HUDEP-2 (cell line): ENCODE measurements around the gene ADAM22.
A peak's percentile ranks its signal among the peaks of the same experiment; 100 is the strongest.

Source experiments
- DNase-seq, 76 experiments: peaks; one replicate each; lab custom pipeline; 2025; ENCODE audit not compliant: unreplicated experiment in 76 of 76; lab: John Stamatoyannopoulos, UW

The ADAM22 gene

DNA sequence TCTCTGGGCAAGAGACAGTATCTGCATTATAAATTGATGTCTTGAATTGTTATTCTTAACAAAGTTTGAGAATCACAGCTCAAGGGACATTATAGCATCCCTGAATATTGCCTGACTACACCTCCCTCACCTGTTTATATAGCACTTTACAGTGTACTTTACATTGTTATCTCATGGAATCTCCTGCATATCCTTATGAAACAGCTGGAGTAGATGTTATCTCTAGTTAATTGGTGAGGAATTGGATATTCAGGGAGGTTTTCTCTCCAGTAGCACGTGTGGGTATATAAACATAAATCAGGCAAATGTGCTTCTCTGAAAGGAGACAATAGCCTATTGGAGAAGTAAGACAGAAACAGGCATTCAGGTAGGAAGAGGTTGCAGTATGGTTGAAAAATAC lies 168.6 kb downstream of the ADAM22 start:
- DNase-seq: no peak

DNA sequence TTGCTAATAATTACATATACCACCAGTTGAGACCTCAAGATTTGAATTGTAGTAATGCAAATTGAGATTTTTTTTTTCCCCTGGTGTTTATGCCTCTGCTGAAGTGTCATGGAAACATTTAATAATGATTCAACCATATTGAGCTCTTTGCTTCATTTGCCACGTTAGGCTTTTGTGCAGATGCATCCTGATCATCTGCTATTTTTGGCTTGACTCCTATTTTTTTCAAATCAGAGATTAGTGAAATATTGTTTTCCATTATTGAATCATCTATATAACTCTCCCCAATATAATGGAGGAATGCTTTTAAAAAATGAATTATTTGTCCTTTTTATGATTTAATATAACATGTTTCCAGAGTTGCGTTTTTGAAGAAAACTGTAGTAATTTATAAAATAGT lies 170.7 kb downstream of the ADAM22 start:
- DNase-seq: no peak

DNA sequence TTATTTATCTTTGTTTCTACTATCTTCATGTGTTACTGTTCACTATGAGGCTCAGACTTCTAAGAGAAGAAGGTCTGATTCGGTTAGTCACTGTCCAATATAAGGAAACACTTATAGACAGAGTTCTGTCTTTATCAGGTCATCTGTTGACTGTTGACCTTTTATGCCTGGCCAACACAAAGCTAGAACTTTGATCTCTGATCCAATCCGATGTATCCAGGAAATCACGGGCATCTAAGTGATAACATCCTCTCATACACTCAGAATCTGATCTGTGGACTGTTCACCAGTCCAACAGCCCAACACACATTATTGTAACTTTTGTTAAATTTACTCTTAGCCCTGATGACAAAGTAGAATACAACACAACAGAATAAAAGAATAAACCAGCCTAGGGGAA lies 171.2 kb downstream of the ADAM22 start:
- no peak for DNase-seq

DNA sequence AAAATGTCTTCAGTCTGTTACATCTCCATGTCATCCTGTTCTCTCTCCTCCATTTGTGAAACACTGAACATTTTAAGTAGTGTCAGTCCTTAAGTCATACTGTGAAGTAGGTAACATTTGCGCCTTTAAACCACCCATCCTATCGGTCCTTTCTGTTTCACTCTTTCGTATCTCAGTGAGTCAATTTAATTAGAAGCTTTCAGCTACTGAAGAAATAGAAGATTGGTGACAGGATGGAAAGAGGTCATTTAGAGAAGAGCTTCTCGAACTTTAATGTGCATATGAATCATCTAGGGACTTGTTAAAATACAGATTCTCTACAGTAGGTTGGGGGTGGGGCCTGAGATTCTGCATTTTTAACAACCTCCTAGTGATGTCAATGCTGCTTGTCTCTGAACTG lies 172.4 kb downstream of the ADAM22 start:
- DNase-seq: no peak

DNA sequence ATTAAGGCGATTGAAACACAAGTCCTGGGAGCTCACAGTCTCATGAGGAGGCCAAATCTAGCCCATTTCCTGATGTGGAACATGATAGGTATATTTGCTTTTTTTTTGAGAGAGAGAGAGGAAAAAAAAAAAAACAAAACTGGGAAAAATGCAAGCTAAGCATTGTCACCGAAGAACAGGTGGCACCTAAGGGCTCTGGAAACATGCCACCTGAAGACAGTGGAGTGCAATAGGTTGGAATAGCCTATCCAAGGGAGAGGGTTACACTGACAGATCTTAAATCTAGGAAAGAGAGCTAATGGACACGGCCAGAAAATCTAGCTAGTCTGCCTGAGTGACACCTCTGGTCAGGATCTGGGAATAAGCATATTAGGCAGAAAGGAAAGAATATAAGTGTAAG lies 175.6 kb downstream of the ADAM22 start:
- no peak for DNase-seq

DNA sequence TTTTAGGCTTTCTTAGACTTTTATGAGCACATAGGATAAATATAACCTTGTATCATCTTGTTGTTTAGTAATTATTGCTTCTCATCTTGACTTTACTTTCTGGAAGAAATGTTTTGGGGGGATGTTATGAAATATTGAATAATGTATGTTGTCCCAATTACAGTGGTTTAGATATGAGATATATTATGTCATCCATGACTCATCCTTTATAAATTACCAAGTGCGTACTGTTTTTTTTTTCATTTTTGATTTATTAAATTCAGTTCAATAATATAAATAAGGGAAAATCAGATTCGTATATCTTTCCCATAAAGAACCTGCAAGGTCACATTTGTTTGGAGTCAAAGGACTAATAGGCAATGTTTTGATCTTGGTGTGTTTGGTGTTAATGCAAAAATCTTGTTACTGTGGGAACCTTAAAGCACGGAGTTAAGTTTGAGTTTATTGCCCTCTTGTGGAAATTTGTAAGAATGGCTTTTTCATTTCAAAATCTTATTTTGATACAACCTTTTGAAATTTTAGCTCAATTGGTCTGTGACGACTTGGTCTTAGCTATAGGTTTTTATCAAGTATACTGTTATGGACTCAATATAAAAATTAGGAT lies 177.2 kb downstream of the ADAM22 start:
- DNase-seq: peak in 10 of 76 experiments; percentile 1 to 20 (median 6)

DNA sequence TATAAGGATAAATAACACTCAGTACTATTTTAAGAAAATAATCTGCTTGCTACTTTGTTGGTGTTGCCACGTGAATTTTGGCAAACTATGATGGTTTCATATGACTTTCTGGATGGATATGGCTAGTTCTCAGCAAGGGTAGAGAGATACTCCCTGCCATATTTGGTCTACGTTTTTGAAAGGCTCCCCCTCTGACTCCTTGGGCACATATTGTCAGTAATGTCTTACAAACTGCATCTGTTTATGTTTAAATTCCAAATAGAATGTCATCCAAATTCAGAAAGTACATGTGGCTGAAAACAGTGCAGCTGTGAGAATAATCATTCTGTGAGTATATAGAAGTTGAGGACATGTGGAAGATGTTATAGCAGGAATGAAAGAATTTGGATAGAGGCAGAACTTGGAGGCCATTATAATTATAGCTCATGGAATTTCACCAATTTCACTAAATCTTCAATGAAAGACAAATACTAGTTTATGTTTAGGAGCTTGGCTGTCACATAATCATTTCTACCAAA lies 178.0 kb downstream of the ADAM22 start:
- DNase-seq: no peak

DNA sequence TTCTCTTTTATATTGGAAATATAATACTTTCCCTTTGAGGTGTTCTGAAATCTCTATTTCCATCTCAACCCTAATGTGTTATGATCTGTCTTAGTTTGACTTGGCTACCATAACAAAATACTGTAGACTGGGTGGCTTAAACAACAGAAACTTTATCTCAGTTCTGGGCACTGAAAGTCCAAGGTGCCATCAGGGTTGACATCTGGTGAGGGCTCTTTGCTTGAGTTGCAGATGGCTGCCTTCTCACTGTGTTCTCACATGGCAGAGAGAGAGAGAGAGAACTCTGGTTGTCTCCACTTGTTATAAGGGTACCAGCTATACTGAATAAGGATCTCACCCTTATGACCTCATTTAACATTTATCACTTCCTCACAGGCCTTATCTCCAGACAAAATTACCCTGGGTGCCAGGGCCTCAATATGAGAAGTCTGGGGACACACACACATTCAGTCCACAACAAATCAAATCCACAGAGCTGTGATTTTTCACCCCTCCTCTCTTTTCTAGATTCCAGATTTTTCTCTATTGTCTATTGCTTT lies 181.3 kb downstream of the ADAM22 start:
- DNase-seq: peak in 2 of 76 experiments; percentile 2 to 3

DNA sequence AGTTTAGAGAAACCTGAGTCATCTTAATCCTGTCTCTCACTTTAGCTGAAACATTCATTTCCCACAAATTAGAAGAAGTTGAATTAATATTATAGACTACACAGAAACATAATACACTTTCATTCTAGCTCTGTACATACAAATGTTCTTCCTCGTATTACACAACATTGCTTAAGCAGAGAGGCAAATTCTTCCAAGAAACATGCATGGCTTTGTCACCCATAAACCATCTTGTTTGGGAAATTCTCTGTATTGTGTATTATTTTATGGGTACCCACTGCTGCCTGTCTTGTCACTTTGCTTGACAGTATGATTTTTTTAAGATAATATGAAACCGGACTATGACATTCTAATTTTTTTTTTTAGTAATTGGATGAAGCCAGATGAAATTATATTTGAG lies 181.8 kb downstream of the ADAM22 start:
- no peak for DNase-seq

DNA sequence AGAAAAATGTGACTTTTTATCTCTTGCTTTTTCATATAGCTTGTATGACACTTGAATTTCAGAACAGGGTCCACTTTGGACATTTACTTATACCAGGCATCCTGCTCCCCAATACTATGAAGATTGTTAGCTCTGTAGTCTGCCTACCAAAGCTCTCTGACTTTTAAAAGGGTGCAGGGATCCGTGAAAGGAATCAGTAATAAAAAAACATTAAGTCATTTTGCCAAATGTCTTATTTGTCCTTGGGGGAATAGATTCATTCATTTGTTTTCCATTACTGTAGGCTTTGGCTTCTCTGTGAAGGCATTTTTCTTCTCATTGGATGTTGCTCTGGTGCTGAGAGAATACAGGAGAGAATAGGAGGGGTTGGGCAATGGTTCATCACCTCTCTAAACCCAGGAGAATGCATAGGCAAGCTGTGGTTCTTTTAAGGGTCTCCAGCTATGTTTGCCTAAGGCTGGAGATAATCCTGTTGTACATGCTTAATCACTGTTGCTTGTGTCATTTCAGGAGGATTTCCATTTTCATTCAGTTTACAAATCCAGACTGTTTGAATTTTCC lies 182.3 kb downstream of the ADAM22 start:
- no peak for DNase-seq

DNA sequence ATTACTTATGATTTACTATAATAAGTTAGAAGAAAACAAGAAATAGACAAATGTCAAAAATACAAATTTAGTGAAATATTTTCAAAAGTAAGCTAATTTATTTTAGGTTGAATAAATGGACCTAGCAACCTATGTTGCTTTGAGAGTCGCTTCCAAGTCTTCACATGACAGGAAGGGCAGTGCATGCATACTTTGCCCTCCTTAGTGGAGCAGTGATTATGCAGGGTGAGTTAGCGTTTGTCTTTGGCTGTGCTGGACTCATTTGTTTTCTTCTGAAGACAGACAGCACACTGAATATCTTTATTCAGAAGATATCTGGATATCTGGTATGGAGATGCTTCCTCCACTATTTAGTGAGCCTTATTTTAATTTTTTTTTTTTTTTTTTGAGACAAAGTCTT lies 183.3 kb downstream of the ADAM22 start:
- DNase-seq: no peak

DNA sequence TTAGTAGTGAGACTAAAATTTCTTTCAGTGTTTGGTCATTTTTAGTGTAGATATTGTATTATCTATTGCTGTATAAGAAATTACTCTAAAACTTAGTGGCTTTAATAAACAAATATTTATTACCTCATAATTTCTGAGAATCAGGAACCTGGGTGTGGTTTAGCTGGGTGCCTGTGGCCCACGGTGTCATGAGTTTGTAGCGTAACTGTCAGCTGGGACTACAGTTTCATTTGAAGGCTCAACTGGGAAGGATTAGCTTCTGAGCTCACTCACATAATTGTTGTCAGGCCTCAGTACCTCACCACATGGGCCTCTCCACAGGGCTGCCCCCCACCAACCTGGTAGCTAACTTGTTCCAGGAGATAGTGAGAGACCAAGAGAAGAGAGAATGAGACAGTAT lies 187.3 kb downstream of the ADAM22 start:
- DNase-seq: no peak

DNA sequence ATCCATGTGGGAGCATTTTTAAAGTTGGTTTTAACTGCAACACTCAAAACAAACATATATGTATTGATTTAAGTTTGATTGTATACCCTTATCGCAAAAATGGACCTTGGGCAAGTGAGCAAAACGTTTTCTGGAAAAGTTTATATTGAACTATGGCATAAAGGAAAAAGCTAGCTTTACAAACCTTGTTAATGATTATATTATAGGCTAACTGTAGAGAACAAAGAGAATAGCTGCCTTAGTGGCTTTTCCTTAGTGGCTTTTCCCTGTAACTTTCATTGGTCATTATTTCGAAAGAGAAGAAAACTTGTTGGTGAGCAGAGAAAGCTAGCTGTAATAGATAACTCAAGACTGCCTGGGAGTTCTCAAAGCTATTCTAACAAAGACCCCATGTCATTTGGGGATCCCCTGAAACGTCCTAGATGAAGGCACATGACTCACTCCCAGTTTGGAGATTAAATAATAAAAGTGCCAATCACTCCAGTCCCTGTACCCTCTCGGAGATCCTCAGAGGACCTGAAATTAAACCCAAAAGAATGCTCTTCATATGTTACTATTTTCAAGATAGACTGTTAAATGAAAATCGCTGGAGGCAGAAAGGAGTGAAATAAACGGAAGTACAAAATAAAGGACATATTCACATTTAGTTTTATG lies 193.7 kb downstream of the ADAM22 start:
- no peak for DNase-seq

DNA sequence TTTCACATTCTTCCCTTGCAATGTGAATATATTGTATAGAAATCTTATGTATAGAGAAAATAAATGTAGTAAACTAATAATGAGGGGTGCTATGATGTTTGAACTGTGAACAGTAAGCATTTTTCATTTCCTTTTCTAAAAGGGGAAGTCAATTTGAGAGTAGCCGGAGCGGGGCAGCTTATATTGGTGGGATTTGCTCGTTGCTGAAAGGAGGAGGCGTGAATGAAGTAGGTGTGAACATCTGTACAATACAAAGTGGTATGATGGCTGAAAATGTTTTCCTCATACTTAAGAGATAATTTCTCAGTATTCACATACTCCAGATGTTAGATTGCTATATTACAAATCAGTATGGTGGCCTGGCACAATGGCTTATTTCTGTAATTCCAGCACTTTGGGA lies 198.7 kb downstream of the ADAM22 start:
- DNase-seq: no peak

DNA sequence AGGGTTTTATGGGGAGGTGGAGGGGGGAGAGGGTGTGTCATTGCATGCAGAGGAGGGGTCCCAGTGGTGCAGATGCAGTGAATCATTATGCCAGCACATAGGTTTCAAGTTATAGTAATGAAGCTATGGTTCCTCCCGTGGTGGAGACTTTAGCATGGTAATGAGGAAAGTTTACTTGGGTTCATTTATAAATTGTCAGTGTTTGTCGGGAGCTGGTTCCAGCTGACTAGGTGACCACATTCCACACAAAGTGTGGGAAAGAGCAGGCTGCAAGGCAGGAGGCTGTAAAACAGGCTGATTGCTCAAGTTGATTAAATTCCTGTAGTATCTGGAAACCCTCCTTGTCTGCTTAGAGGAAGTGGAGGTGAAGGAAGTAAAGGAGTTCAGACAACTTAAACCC lies 206.9 kb downstream of the ADAM22 start:
- DNase-seq: no peak

DNA sequence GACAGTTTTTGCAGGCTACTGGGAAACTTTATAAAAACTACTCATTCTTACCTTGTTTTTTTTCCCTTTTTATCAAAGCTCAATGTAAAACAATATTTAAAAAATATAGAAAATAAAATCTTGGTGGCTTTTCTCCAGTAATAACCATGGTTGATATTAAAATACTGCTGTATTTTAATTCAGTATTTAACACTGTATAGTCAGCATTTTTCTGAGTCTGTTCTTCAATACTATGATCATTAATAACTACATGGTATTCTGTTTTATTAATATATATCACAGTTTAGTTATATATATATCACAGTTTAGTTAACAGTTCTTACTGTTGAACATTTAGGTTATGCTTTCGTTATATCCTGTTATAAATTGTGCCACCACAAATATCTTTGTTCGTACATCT lies 207.4 kb downstream of the ADAM22 start:
- DNase-seq: no peak

DNA sequence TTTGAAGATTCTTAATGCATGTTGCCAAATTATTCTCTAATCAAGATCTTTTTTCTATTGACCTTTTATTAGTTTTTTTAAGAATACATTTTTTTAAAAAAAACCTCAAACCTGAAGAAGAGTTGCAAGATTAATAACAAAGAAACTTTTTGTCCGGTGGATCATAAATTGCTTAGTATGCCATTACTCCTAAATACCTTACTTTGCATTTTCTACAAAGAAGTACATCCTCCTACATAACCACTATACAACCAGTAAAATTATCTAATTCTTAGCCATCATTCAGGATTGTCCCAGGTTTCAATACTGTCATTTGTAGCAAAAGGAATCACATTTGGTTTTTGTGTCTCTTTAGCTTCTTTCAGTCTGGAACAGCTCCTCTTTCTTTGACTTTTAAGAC lies 207.9 kb downstream of the ADAM22 start:
- no peak for DNase-seq

DNA sequence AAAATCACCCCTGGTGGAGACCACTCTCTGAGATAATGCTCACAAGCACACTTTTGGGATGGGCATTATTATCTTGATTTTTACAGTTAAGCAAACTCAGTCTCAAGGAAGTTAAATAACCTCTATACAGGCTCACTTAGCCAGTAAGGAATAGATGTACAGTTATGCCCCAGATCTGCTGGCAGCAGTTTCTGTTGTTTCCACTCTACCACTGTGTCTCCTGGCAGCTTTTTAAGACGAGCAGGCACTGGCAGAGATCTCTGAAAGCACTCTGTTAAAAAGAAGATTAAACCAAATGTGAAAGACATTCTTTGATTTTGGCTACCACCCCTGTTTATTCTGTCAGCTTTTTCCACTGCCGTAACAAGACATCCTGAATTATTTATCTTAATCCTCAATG lies 212.6 kb downstream of the ADAM22 start:
- DNase-seq: peak in 5 of 76 experiments; percentile 1 to 47 (median 12)

DNA sequence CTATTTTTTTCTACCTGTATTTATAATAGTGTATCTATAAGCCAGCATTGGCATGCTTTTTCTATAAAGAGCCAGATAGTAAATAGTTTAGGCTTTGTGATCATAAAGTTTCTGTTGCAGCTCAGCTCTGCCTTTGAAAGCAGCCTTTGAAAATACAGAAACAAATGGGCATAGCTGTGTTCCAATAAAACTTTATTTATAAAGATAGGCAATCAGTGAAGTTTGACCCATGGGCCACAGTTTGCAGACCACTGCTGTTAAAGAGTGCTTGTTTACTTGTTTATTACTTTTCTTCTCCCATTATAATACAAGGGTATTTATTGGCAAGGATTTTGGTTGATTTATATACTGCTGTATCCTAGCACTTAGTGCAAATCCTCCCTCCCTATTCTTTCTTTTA lies 213.3 kb downstream of the ADAM22 start:
- no peak for DNase-seq

DNA sequence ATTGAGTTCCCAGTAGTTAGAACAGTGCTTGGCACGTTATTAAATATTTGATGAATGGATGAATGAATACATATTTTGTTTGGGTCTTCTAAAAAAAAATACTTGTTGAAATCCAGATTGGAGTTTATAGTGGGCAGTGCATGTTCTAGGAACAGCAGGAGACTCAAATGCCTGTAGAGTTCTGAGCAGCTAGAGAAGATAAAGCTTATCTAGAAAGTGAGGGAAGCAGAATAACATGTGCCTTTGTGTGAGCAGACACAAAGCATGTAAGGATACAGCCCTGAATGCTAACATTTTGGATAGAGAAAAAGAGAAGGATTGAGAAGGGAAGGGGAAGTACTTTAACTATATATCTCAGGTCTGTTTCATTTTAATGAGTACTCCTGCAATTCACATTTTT lies 213.9 kb downstream of the ADAM22 start:
- DNase-seq: peak in 11 of 76 experiments; percentile 2 to 41 (median 6)

DNA sequence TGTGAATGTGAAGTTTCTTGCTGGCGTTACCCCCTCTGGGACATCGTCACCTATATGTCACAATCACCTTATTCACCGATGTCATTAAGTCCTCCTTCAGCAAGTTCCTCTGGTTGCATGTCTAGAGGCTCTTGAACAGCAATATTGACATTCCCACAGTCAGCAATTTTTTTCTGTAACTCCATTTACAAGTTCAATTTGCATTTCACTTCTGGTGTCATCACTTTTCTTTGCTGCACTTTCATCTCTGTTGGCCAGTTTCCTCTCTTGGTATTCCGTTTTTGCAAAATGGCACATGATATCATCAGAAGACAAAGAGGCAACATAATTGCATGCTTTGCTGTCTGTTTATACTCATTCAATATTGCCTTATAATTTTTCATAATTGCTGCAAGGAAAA lies 216.0 kb downstream of the ADAM22 start:
- DNase-seq: no peak
